Islet of Langerhans (tissue), 1 donor: ENCODE results near the gene KCNK17.

Experiments
- FAIRE-seq: peaks from one replicate; lab custom pipeline; 2011; peaks lifted over from hg19 to GRCh38; lab: Jason Lieb, UNC

KCNK17 gene

DNA sequence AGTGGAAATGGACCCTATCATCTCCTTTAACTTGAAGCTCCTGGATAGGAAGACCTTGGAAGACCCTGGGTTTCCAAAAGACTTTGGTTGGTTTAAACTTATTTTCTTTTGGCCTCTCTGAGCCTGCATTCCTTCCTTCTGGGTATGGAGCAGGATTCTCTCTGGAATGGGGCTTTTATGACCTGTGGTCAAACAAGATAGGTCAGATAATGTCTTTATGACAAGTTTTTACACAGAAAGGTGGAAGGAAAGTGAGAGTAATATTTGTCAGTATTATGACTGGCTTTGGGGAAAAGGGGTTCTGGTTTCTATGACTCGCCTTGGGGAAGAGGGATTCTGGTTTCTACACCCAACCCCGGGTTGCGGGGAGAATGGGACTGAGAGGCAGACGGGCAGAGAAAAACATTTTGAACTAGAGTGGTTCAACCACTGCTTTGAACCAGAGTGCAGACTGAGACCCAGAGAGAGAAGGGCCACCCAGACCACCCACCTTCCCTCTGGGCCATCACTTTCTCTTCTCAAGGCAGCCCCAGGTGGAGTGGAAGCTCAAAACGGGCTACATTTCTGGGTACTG is 47.4 kb downstream of the KCNK17 start:
- no peak for FAIRE-seq

DNA sequence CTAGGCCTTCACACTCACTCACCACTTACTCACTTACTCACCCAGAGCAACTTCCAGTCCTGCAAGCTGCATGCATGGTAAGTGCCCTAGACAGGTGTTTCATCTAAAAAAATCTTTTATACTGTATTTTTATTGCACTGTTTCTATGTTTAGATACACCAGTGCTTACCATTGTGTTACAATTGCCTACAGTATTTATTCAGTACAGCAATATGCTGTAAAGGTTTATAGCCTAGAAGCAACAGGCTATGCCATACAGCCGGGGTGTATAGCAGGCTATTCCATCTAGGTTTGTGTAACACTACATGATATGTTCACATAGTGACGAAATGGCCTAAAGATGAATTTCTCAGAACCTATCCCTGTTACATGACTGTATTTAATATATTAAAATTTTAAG is 47.8 kb downstream of the KCNK17 start:
- no peak for FAIRE-seq

DNA sequence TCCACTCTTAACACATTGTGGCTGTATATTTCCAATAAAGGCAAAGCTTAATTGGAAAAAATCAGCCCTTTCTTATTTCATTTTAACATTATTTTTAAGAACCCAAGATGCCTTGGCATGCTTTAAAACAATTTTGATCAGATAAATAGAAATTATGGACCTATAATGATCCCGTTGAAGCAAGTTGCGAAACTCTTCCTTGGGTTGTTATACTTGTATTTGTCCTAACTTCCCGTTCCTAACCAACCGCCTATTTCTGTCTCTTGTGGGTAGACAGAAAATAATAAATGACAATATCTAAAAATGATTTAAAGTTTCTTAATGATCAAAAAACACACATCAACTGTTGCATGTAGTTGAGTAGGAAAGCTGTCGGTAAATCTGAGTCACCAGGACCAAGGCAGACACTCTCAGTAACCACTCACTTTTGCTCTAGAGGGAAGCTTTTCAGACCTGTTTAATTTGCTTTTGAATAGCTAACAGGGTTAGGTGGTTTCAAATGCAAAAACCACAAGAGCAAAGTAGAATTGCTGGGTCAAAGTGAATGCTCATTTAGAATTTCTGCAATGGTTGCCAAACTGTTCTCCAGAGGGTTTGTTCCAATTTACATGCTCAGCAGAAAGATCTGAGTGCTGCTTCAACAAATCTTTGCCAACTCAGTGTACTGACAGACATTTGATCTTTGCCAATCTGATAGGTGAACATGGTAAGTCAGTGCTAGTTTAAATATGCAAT is 50.7 kb downstream of the KCNK17 start:
- peak; percentile 55 for FAIRE-seq

DNA sequence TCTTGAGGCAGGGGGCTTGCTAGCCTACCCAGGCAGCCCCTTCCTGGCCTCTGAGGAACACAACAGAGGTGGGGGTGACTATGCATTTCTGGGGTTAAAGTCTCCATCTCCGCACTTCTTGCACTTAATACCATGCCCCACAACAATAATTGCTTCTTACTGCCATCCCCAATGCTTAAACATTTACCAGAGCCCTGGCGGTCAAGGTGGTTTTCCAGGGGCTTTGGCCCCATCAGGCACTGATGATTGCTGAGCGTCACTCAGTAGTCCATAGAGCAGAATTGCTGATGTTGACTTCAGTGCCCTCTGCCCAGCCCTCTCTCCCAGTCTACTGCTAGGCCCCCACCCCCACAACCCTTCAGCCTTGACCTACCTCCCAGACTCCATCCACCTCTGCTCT is 52.5 kb downstream of the KCNK17 start:
- FAIRE-seq: no peak

DNA sequence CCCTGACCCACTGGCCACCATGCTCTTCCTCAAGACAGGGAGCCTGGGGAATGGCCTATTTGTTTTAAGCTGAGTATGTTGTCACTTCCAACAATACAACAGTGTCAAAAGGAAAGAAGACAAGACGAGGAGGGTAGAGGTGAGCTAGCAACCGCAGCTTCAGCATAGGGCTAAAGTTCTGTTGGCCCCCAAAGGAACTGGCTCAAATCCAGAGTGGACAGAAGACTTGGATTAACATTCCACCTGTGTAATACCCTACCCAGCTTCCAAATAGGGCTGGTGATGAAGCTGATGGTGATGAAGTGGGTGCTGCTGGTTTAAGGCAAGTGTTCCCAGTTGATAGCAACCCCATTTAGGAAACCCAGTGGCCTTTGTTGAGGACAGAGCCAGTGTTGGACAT is 53.3 kb downstream of the KCNK17 start:
- no peak for FAIRE-seq

DNA sequence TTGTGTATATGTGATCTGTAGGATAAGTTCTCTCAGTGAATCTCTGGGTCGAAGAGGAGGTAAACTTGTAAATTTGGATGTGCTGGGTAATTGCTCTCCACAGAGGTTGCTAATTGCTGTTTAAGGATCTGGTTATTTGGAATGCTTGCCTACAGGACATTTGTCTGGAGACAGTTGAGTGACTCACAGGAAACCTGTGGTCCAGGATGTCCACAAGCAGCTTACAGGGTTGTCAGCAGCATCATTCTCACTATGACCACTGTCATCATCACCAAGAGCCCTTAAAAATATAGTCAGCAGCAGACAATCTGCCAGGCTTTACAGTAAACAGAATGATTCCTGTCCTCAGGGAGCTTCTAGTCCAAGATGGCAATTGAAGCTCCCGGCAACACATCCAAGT is 53.8 kb downstream of the KCNK17 start:
- no peak for FAIRE-seq

DNA sequence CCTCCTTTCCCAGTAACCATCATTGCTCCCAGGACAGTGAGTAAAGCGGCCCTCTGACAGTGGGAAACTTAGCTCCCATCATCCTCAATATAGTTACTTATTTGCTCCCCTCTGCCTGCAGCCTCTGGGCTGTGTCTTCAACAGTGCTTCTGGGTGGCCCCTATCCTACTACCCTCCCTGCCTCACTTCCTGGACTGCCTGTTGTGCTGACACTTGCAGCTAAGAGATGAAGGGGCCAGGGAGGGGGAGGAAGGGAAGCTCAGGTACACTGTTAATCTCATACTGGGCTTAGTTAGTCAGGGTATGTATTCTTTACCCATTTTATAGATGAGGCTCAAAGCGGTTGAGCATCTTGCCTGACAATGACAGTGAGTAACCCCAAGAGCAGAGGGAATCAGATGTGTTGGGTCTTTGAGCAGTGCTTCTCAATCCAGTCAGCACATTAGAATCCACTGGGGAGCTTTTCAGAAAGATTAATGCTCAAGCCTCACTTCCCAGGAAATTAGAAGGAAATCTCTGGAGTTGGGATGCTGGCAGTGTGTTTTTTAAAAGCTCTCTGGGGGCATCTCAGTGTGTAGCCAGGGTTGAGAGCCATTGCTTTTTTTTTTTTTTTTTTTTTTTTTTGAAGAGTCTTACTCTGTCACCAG is 57.8 kb downstream of the KCNK17 start:
- no peak for FAIRE-seq

DNA sequence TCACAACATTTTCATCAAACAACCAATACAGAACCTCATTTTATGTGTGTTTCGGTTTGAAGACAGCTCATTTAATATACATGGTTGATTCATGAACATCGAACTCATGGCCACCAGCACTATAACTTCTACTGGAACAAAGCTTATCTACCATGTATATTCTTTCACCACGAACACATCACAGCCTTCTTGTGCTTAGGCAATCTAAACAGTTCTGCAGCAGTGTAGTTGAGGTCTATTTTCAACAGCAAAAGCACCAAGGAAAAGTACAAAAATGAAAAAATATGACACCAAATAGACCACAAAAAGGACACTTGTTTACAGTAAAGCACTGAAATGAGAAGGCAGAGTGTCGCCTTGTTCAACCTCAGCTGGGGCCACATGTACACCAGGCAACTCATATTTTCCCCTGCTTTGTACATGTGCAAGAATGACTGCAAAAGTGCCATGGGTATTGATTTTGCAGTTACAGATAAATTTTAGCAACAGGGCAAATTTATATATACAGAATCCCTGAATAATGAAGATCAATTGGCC is 59.2 kb downstream of the KCNK17 start:
- FAIRE-seq: no peak

DNA sequence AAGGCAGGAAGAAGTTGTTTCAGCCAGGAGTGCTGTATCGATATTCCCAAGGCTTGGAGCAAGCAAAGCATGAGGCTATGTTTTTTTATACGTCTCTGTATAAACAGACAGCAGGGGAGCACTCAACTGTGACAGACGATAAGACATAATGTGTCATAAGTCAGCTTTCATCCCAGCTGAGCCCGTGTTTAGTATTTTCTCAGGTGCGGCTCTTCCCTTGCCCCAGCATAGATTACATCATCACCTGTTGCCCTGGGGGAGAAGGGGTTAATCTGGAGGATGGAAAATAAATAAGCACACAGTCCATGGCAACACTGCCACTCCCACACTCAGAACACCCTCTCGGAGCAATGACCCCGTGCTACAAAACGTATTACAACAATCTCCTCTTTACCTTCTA is 62.8 kb downstream of the KCNK17 start:
- no peak for FAIRE-seq

DNA sequence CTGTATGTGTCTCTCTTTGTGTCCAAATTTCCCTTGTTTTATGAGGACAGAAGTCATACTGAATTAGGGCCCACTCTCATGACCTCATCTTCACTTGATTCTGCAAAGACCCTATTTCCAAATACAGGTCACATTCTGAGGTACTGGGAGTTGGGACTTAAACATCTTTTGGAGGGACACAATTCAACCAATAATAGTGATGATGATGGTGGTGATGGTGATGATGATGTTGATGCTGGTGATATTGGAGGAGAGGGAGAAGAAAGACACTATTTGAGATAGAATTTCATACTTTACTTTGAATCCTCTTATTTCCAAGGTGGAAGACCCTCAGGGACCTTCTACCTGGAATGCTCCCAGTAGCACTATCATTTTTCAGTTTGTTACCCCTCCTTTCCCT is 63.7 kb downstream of the KCNK17 start:
- FAIRE-seq: no peak

DNA sequence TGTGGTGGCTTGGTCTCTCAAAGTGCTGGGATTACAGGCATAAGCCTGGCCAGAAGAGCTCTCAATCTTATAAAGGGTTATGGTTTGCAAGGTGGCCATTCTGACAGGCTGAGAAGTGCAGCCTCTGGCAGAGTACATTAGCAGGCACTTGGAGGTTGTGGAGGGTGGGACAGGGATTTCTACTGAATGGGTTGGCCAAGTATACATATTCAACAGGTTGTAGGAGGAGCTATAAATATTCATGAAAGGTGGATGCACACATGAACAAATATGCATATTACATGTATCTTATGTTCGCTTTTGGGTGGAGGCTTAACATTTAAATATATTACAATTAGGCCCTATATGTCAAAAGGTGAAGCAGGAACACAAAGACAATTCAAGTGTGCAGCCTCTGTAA is 64.9 kb downstream of the KCNK17 start:
- no peak for FAIRE-seq
